GM23338 (cell line): ENCODE results near the gene RICTOR. TPM values are rescaled to one million over a fixed set of nuclear protein-coding genes. Genes with fewer than 3 reads are reported as not detected.

ENCODE experiments used
- ATAC-seq: fragments of 200-7000 bp; cut with Tn5 transposase; 3 replicates; pipeline ENCODE4 v1.9.1; 2020
- DNase-seq: peaks from one replicate; pipeline ENCODE4 v3.0.0-alpha.2; 2015; ENCODE audit warnings: low spot score
- H2AFZ ChIP-seq: fragments of 200-600 bp; sonication (generic); 2 replicates; pipeline ENCODE4 v1.8.0; 2016; ENCODE audit warnings: antibody characterized with exemption, mild to moderate bottlenecking, moderate library complexity
- H3F3A ChIP-seq: fragments of 200-600 bp; sonication (generic); replicated peaks from 2 replicates; pipeline ENCODE4 v1.8.0; 2017; ENCODE audit warnings: antibody characterized with exemption, mixed run types, low read depth
- H3K27ac ChIP-seq: fragments of 200-600 bp; sonication (generic); 2 replicates; pipeline ENCODE4 v1.6.1; 2016; ENCODE audit warnings: low read depth
- H3K27me3 ChIP-seq: fragments of 200-600 bp; sonication (generic); 2 replicates; pipeline ENCODE4 v1.8.0; 2016; ENCODE audit warnings: mild to moderate bottlenecking, mixed run types, moderate library complexity; ENCODE audit not compliant: insufficient read depth
- H3K36me3 ChIP-seq: fragments of 200-600 bp; sonication (generic); 2 replicates; pipeline ENCODE4 v1.8.0; 2016; ENCODE audit warnings: mild to moderate bottlenecking; ENCODE audit not compliant: insufficient read depth
- H3K4me1 ChIP-seq: fragments of 200-600 bp; sonication (generic); 2 replicates; pipeline ENCODE4 v1.8.0; 2016; ENCODE audit warnings: mild to moderate bottlenecking, moderate library complexity; ENCODE audit not compliant: insufficient read depth
- H3K4me2 ChIP-seq: fragments of 200-600 bp; sonication (generic); 2 replicates; pipeline ENCODE4 v1.7.1; 2017; ENCODE audit warnings: mixed run types
- H3K4me3 ChIP-seq: fragments of 200-600 bp; sonication (generic); 2 replicates; pipeline ENCODE4 v1.6.1; 2016; ENCODE audit warnings: mixed run types
- H3K79me2 ChIP-seq: fragments of 200-600 bp; sonication (generic); replicated peaks from 2 replicates; pipeline ENCODE4 v1.8.0; 2017; ENCODE audit warnings: mild to moderate bottlenecking; ENCODE audit not compliant: insufficient read depth
- H3K9me2 ChIP-seq: fragments of 200-600 bp; sonication (generic); 2 replicates; pipeline ENCODE4 v1.8.0; 2017; ENCODE audit not compliant: insufficient read depth
- H4K20me1 ChIP-seq: fragments of 200-600 bp; sonication (generic); replicated peaks from 2 replicates; pipeline ENCODE4 v1.8.0; 2017; ENCODE audit warnings: mild to moderate bottlenecking; ENCODE audit not compliant: insufficient read depth
- H3K27ac Mint-ChIP-seq: 2 replicates; pipeline ENCODE4 v1.8.0; 2020; ENCODE audit warnings: inconsistent platforms, mild to moderate bottlenecking, moderate library complexity, mixed read lengths
- H3K27me3 Mint-ChIP-seq: 3 replicates; pipeline ENCODE4 v1.8.0; 2022; ENCODE audit warnings: low read depth, mild to moderate bottlenecking, moderate library complexity, mixed read lengths, inconsistent platforms; ENCODE audit not compliant: insufficient read depth, poor library complexity
- H3K36me3 Mint-ChIP-seq: 3 replicates; pipeline ENCODE4 v1.8.0; 2021; ENCODE audit warnings: low read depth, mild to moderate bottlenecking, inconsistent platforms, moderate library complexity, mixed read lengths
- H3K4me1 Mint-ChIP-seq: 3 replicates; pipeline ENCODE4 v1.8.0; 2020; ENCODE audit warnings: mild to moderate bottlenecking, inconsistent platforms, mixed read lengths
- H3K4me3 Mint-ChIP-seq: 3 replicates; pipeline ENCODE4 v1.8.0; 2021; ENCODE audit warnings: moderate library complexity, mild to moderate bottlenecking, inconsistent platforms, mixed read lengths
- H3K9me3 Mint-ChIP-seq: 3 replicates; pipeline ENCODE4 v1.8.0; 2020; ENCODE audit warnings: moderate library complexity, mild to moderate bottlenecking, inconsistent platforms, mixed read lengths
- EZH2 ChIP-seq: fragments of 200-600 bp; sonication (generic); IDR thresholded peaks from one replicate; pipeline ENCODE4 v1.8.0; 2017; ENCODE audit warnings: antibody characterized with exemption, mild to moderate bottlenecking, low read depth; ENCODE audit not compliant: unreplicated experiment
- EZH2phosphoT487 ChIP-seq: fragments of 200-600 bp; sonication (generic); IDR thresholded peaks from one replicate; pipeline ENCODE4 v1.8.1; 2018; ENCODE audit warnings: antibody characterized with exemption; ENCODE audit not compliant: unreplicated experiment
- JUNB ChIP-seq: IDR thresholded peaks from one replicate; pipeline ENCODE4 v1.6.1; 2016; ENCODE audit warnings: antibody characterized with exemption; ENCODE audit not compliant: unreplicated experiment
- NANOG ChIP-seq: IDR thresholded peaks from 2 replicates; pipeline ENCODE4 v1.6.1; 2016; ENCODE audit warnings: antibody characterized with exemption, borderline replicate concordance
- STAT1 ChIP-seq: IDR thresholded peaks from one replicate; pipeline ENCODE4 v1.6.1; 2016; ENCODE audit warnings: antibody characterized with exemption; ENCODE audit not compliant: unreplicated experiment
- ZNF331 ChIP-seq: fragments of 250-450 bp; sonication (Bioruptor Pico); IDR thresholded peaks from 2 replicates; pipeline ENCODE4 v1.5.0; 2020; ENCODE audit warnings: low read depth, mild to moderate bottlenecking, moderate library complexity
- polyA plus RNA-seq: library from polyadenylated mRNA; unstranded; fragments of >200 nt; fragmentation: Nextera tagmentation; extraction: Ambion mirVana; gene quantifications from 2 replicates; pipeline ENCODE4 v1.2.1, GENCODE V29; 2016
- total RNA-seq: library from RNA; depleted of rRNA; stranded (reverse); fragments of >200 nt; shearing (Covaris generic); gene quantifications from 2 replicates; pipeline ENCODE4 v1.2.3, GENCODE V29; 2014
- TF ChIP-seq, protein P1 (sequence below), 2 experiments: fragments of 200-600 bp in 1 of 2; sonication (generic) in 1 of 2; conservative IDR thresholded peaks; 2 replicates each; pipeline versions ENCODE4 v1.5.1 to v1.6.1; 2016 to 2017; ENCODE audit warnings: antibody characterized with exemption in 2 of 2, low read depth in 2 of 2, mild to moderate bottlenecking in 2 of 2, moderate library complexity in 1 of 2
- TF ChIP-seq, protein P2 (sequence below): fragments of 250-450 bp; sonication (Bioruptor Pico); IDR thresholded peaks from 2 replicates; pipeline ENCODE4 v1.5.0; 2020; ENCODE audit warnings: mild to moderate bottlenecking, moderate library complexity

Gene RICTOR
- total and polyA plus RNA-seq, 2 experiments from 2014 or later = 9.9 to 27.4 TPM

DNA sequence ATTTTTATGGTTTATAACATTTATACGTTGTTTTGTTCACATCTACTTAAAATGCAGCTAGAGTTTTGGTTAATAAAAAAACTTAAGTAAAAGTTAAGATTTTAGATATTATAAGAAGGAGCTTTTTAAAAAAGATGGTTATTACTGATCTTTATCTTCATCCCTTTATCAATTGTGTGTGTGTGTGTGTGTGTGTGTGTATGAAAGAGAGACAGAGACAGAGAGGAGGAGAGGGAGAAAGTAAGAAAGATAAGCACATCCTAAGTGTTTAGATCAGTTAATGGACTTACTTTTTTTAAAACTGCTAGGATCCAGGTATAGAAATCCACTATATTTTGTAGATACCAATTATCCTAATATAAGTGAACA lies 45.8 kb upstream of the RICTOR start:
- H3K4me3 Mint-ChIP-seq = no peak overlapping the region
- no peak overlapping the region for H3K27ac ChIP-seq
- DNase-seq (no peak), ATAC-seq (no peak)
- H3K4me3 ChIP-seq = no peak overlapping the region
- H3K36me3 Mint-ChIP-seq = no peaks in the 10 kb centered on the region
- H3K9me2 ChIP-seq = no peaks in the 10 kb centered on the region
- no peaks in the 10 kb centered on the region for H3K4me1 Mint-ChIP-seq
- no peaks in the 10 kb centered on the region for H3K9me3 Mint-ChIP-seq
- H3K27me3 Mint-ChIP-seq = no peaks in the 10 kb centered on the region
- H3K27ac Mint-ChIP-seq = no peak overlapping the region; the same call in 1 of the 2 replicates
- H3K36me3 ChIP-seq = no peaks in the 10 kb centered on the region
- no peaks in the 10 kb centered on the region for H4K20me1 ChIP-seq
- no peak overlapping the region for H3K4me2 ChIP-seq
- H3K4me1 ChIP-seq = no peaks in the 10 kb centered on the region
- no peaks in the 10 kb centered on the region for H3K79me2 ChIP-seq
- TF ChIP-seq, protein P1, sequence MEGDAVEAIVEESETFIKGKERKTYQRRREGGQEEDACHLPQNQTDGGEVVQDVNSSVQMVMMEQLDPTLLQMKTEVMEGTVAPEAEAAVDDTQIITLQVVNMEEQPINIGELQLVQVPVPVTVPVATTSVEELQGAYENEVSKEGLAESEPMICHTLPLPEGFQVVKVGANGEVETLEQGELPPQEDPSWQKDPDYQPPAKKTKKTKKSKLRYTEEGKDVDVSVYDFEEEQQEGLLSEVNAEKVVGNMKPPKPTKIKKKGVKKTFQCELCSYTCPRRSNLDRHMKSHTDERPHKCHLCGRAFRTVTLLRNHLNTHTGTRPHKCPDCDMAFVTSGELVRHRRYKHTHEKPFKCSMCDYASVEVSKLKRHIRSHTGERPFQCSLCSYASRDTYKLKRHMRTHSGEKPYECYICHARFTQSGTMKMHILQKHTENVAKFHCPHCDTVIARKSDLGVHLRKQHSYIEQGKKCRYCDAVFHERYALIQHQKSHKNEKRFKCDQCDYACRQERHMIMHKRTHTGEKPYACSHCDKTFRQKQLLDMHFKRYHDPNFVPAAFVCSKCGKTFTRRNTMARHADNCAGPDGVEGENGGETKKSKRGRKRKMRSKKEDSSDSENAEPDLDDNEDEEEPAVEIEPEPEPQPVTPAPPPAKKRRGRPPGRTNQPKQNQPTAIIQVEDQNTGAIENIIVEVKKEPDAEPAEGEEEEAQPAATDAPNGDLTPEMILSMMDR (conservative IDR thresholded peaks at IDR 0.05; ENCODE audit: low read depth in 2 of 2) = no peak
- TF ChIP-seq STAT1 (no peak), EZH2phosphoT487 (no peak), NANOG (no peak), EZH2 (no peak), JUNB (no peak), ZNF331 (no peak)
- TF ChIP-seq, protein P2, sequence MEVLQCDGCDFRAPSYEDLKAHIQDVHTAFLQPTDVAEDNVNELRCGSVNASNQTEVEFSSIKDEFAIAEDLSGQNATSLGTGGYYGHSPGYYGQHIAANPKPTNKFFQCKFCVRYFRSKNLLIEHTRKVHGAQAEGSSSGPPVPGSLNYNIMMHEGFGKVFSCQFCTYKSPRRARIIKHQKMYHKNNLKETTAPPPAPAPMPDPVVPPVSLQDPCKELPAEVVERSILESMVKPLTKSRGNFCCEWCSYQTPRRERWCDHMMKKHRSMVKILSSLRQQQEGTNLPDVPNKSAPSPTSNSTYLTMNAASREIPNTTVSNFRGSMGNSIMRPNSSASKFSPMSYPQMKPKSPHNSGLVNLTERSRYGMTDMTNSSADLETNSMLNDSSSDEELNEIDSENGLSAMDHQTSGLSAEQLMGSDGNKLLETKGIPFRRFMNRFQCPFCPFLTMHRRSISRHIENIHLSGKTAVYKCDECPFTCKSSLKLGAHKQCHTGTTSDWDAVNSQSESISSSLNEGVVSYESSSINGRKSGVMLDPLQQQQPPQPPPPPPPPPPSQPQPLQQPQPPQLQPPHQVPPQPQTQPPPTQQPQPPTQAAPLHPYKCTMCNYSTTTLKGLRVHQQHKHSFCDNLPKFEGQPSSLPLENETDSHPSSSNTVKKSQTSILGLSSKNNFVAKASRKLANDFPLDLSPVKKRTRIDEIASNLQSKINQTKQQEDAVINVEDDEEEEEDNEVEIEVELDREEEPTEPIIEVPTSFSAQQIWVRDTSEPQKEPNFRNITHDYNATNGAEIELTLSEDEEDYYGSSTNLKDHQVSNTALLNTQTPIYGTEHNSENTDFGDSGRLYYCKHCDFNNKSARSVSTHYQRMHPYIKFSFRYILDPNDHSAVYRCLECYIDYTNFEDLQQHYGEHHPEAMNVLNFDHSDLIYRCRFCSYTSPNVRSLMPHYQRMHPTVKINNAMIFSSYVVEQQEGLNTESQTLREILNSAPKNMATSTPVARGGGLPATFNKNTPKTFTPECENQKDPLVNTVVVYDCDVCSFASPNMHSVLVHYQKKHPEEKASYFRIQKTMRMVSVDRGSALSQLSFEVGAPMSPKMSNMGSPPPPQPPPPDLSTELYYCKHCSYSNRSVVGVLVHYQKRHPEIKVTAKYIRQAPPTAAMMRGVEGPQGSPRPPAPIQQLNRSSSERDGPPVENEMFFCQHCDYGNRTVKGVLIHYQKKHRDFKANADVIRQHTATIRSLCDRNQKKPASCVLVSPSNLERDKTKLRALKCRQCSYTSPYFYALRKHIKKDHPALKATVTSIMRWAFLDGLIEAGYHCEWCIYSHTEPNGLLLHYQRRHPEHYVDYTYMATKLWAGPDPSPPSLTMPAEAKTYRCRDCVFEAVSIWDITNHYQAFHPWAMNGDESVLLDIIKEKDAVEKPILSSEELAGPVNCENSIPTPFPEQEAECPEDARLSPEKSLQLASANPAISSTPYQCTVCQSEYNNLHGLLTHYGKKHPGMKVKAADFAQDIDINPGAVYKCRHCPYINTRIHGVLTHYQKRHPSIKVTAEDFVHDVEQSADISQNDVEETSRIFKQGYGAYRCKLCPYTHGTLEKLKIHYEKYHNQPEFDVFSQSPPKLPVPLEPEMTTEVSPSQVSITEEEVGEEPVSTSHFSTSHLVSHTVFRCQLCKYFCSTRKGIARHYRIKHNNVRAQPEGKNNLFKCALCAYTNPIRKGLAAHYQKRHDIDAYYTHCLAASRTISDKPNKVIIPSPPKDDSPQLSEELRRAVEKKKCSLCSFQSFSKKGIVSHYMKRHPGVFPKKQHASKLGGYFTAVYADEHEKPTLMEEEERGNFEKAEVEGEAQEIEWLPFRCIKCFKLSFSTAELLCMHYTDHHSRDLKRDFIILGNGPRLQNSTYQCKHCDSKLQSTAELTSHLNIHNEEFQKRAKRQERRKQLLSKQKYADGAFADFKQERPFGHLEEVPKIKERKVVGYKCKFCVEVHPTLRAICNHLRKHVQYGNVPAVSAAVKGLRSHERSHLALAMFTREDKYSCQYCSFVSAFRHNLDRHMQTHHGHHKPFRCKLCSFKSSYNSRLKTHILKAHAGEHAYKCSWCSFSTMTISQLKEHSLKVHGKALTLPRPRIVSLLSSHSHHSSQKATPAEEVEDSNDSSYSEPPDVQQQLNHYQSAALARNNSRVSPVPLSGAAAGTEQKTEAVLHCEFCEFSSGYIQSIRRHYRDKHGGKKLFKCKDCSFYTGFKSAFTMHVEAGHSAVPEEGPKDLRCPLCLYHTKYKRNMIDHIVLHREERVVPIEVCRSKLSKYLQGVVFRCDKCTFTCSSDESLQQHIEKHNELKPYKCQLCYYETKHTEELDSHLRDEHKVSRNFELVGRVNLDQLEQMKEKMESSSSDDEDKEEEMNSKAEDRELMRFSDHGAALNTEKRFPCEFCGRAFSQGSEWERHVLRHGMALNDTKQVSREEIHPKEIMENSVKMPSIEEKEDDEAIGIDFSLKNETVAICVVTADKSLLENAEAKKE = no peak
- no peak overlapping the region for H2AFZ ChIP-seq
- H3F3A ChIP-seq = no peaks in the 10 kb centered on the region
- no peaks in the 10 kb centered on the region for H3K27me3 ChIP-seq
